Esophagus muscularis mucosa (tissue), 4 donors: ENCODE data around the gene RPL21. TPM values are rescaled to one million over a fixed set of nuclear protein-coding genes. Genes with fewer than 3 reads are reported as not detected.
"Not testable (repeated sequence)": the region's sequence is repeated elsewhere in the genome, so short reads cannot be mapped to it uniquely, and the experiment has no call there.

Source experiments
- DNase-seq: peaks from one replicate; pipeline ENCODE4 v3.0.0-alpha.2; 2017; ENCODE audit errors: extremely low spot score
- H3K27ac ChIP-seq, 4 donors: fragments of 200-600 bp; sonication (generic); replicated peaks in 1 of 4; 1 replicate in 3 of 4; 2 replicates in 1 of 4; pipeline ENCODE4 v1.5.1; 2016 to 2019; ENCODE audit warnings: mild to moderate bottlenecking in 1 of 4
- H3K27me3 ChIP-seq, 4 donors: fragments of 200-600 bp; sonication (generic); one replicate each; pipeline versions ENCODE4 v1.5.1 to v1.6.0; 2016 to 2019
- H3K36me3 ChIP-seq, 4 donors: fragments of 200-600 bp; sonication (generic); one replicate each; pipeline ENCODE4 v1.5.1; 2016 to 2019
- H3K4me1 ChIP-seq, 4 donors: fragments of 200-600 bp; sonication (generic); one replicate each; pipeline ENCODE4 v1.5.1; 2016 to 2019
- H3K4me3 ChIP-seq, 4 donors: fragments of 200-600 bp; sonication (generic); 1 replicate in 2 of 4; 2 replicates in 2 of 4; pipeline ENCODE4 v1.5.1; 2016 to 2019; ENCODE audit warnings: mild to moderate bottlenecking in 4 of 4, moderate library complexity in 1 of 4
- H3K9me3 ChIP-seq, 4 donors: fragments of 200-600 bp; sonication (generic); 1 replicate in 3 of 4; 2 replicates in 1 of 4; pipeline ENCODE4 v1.5.1; 2016 to 2019
- EP300 ChIP-seq: sonication (generic); formaldehyde crosslinking; IDR thresholded peaks from one replicate; pipeline ENCODE4 v1.6.1; 2017; ENCODE audit warnings: antibody characterized with exemption
- POLR2A ChIP-seq: fragments of 450-650 bp; IDR thresholded peaks from one replicate; pipeline ENCODE4 v1.6.1; 2017; ENCODE audit warnings: antibody characterized with exemption, moderate library complexity, mild to moderate bottlenecking, low read depth
- POLR2AphosphoS5 ChIP-seq, 2 donors: sonication (generic); formaldehyde crosslinking; IDR thresholded peaks; one replicate each; pipeline ENCODE4 v1.6.1; 2017; ENCODE audit warnings: antibody characterized with exemption in 2 of 2
- WGBS: methylation state at CpG from one replicate; pipeline ENCODE4 v1.1.5; 2018; 5-methylcytosine and 5-hydroxymethylcytosine counted together
- intact Hi-C: fragments of 100-400 bp; cut with DNase I; formaldehyde crosslinking; loops from one replicate; pipeline ENCODE4 v1.15.1; 2023
- total RNA-seq, 4 donors: library from RNA; depleted of rRNA; stranded (reverse); fragments of >200 nt; gene quantifications; one replicate each; pipeline versions ENCODE4 v1.1.0 to v1.2.1, GENCODE V29; 2016
- TF ChIP-seq, protein P1 (sequence below), 3 experiments: fragments of 200-600 bp in 2 of 3; fragments of 450-650 bp in 1 of 3; sonication (generic) in 2 of 3; IDR thresholded peaks; one replicate each; pipeline ENCODE4 v1.5.1; 2017 to 2019; ENCODE audit warnings: antibody characterized with exemption in 3 of 3, mild to moderate bottlenecking in 2 of 3, moderate library complexity in 1 of 3

The RPL21 gene
- total RNA-seq, 4 donors from 2014 or later, result 432 to 1,374 (median 1,046) TPM

DNA sequence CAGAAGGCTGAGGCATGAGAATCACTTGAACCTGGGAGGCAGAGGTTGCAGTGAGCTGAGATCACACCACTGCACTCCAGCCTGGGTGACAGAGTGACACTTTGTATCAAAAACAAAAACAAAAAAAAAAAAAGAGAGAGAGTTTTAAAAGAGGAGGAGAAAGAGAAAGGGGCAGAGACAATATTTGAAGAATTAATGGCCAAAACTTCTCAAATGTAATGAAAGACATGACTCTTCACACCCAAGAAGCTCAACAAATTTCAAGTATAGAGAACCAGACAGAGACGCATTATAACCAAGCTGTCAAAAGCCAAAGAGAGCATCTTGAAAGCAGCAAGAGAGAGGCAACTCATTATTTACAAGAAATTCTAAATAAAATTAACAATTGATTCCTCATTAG is 42.8 kb upstream of the RPL21 start:
- H3K4me3 ChIP-seq, result no peak overlapping the region
- no peaks in the 10 kb centered on the region for H3K4me1 ChIP-seq
- H3K9me3 ChIP-seq, result peaks cover 0 to 20% (median 2%) of the 10 kb centered on the region in 4 donors
- H3K36me3 ChIP-seq, result no peaks in the 10 kb centered on the region
- DNase-seq, result no peak
- no peak for TF ChIP-seq EP300
- TF ChIP-seq, protein P1, sequence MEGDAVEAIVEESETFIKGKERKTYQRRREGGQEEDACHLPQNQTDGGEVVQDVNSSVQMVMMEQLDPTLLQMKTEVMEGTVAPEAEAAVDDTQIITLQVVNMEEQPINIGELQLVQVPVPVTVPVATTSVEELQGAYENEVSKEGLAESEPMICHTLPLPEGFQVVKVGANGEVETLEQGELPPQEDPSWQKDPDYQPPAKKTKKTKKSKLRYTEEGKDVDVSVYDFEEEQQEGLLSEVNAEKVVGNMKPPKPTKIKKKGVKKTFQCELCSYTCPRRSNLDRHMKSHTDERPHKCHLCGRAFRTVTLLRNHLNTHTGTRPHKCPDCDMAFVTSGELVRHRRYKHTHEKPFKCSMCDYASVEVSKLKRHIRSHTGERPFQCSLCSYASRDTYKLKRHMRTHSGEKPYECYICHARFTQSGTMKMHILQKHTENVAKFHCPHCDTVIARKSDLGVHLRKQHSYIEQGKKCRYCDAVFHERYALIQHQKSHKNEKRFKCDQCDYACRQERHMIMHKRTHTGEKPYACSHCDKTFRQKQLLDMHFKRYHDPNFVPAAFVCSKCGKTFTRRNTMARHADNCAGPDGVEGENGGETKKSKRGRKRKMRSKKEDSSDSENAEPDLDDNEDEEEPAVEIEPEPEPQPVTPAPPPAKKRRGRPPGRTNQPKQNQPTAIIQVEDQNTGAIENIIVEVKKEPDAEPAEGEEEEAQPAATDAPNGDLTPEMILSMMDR (IDR thresholded peaks at IDR 0.05), result no peak
- TF ChIP-seq POLR2AphosphoS5 (IDR thresholded peaks at IDR 0.05), result no peak
- no peak for TF ChIP-seq POLR2A
- 89% methylated on average over 1 of the region's 1 CpG for WGBS
- intact Hi-C loops, result no loop called here
- H3K27ac ChIP-seq, result no peak overlapping the region
- no peaks in the 10 kb centered on the region for H3K27me3 ChIP-seq

DNA sequence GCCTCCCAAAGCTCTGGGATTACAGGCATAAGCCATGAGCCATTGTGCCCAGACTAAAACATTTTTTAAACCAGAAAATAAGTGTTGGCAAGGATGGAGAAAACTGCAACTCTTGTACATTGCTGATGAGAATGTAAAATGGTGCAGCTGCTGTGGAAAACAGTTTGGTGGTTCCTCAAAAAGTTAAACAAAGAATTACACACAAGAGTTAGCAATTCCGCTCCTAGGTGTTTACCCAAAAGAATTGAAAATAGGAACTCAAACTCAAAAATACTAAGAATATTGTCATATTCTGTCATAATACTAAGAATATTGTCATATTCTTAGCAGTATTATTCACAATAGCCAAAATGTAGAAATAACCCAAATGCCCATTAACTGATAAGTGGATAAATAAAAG is 40.1 kb upstream of the RPL21 start:
- H3K9me3 ChIP-seq, result peaks cover 0 to 20% (median 2%) of the 10 kb centered on the region in 4 donors
- H3K27ac ChIP-seq, result no peak overlapping the region
- no peaks in the 10 kb centered on the region for H3K36me3 ChIP-seq
- DNase-seq, result no peak
- TF ChIP-seq EP300 (no peak), POLR2A (no peak), POLR2AphosphoS5 (IDR thresholded peaks at IDR 0.05) (no peak)
- TF ChIP-seq, protein P1 (IDR thresholded peaks at IDR 0.05), result no peak
- H3K4me1 ChIP-seq, result no peaks in the 10 kb centered on the region
- WGBS, result 90% methylated on average over 1 of the region's 1 CpG
- no peaks in the 10 kb centered on the region for H3K27me3 ChIP-seq
- H3K4me3 ChIP-seq, result no peak overlapping the region
- intact Hi-C loops, result no loop called here

DNA sequence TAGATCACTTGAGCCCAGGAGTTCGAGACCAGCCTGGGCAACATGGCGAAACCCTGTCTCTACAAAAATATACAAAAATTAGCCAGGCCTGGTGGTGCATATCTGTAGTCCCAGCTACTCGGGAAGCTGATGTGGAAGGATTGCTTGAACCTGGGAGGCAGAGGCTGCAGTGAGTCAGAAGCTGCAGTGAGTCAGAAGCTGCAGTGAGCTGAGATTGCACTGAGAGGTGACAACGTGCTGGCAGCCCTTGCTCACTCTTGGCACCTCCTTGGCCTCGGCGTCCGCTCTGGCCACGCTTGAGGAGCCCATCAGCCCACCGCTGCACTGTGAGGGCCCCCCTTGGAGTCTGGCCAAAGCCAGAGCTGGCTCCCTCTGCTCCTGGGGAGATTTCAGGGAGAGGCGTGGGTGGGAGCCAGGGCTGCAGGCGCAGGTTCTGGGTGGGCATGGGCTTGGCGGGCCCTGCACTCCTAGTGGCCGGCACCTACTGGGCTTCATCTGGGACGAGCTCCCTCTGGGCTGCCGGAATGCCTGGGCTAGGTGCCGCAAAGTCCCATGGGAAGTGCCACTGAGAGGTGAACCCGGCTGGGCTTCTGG is 39.5 kb upstream of the RPL21 start:
- TF ChIP-seq EP300 (no peak), POLR2AphosphoS5 (IDR thresholded peaks at IDR 0.05) (no peak)
- TF ChIP-seq, protein P1 (IDR thresholded peaks at IDR 0.05), result no peak
- Histone ChIP-seq H3K27ac (no peak overlapping the region), H3K4me1 (no peaks in the 10 kb centered on the region), H3K27me3 (no peaks in the 10 kb centered on the region), H3K4me3 (no peak overlapping the region), H3K36me3 (no peaks in the 10 kb centered on the region), H3K9me3 (peaks cover 0 to 20% (median 2%) of the 10 kb centered on the region in 4 donors)
- DNase-seq, result no peak
- 82% methylated on average over 5 of the region's 17 CpGs for WGBS
- intact Hi-C loops, result no loop called here

DNA sequence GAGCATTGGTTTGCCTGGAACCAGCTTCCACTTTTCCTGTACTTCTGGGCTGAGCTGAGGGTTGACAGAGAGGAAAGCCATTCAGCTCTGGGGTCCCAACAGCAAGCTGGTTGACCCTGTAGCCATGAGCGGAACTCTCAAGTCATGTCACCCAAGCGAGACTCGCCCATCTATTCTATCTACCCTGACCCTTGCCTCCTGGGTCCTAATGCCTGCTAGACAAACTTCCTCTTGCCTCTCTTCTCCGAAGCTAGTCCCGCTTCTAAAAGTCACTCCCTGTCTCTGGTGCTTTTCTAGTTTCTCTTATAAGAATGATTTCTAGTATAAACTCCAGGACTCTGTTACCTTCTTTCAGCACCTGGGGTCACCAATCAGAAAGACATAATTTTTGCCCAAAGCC is 38.0 kb upstream of the RPL21 start:
- peaks cover 0 to 20% (median 2%) of the 10 kb centered on the region in 4 donors for H3K9me3 ChIP-seq
- H3K4me3 ChIP-seq, H3K27ac ChIP-seq, H3K4me1 ChIP-seq, DNase-seq, H3K36me3 ChIP-seq, H3K27me3 ChIP-seq, intact Hi-C loops: not testable (repeated sequence)
- whole genome bisulfite sequencing, result 90% methylated on average over 5 of the region's 5 CpGs

DNA sequence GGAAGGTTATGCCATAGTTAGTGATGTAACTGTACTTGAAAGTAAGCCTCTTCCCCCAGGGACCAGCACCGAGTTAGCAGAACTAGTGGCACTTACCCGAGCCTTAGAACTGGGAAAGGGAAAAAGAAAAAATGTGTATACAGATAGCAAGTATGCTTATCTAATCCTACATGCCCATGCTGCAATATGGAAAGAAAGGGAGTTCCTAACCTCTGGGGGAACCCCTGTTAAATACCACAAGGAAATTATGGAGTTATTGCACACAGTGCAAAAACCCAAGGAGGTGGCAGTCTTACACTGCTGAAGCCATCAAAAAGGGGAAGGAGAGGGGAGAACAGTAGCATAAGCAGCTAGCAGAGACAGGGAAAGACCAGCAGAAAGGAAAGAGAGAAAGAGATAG is 33.6 kb upstream of the RPL21 start:
- intact Hi-C loops, H3K27me3 ChIP-seq, H3K4me3 ChIP-seq, H3K4me1 ChIP-seq, H3K27ac ChIP-seq, H3K36me3 ChIP-seq, H3K9me3 ChIP-seq, DNase-seq: not testable (repeated sequence)
- WGBS, result 77% methylated on average over 2 of the region's 2 CpGs

DNA sequence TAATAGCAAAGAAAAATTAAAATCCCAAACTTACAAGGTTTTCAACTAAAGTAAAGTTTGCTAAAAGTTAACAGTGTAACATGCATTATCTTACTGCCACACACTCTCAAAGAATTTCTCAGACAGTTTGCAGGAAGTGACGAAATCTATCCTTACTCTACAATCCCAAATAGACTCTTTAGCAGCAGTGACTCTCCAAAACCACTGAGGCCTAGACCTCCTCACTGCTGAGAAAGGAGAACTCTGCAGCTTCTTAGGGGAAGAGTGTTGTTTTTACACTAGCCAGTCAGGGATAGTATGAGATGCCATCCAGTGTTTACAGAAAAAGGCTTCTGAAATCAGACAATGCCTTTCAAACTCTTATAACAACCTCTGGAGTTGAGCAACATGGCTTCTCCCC is 32.5 kb upstream of the RPL21 start:
- H3K27ac ChIP-seq, H3K27me3 ChIP-seq, H3K4me3 ChIP-seq, H3K4me1 ChIP-seq, H3K9me3 ChIP-seq, intact Hi-C loops, DNase-seq, H3K36me3 ChIP-seq: not testable (repeated sequence)
- WGBS, result 76% methylated on average over 1 of the region's 1 CpG
